GM23338 (cell line): Measurements from ENCODE around the gene MTHFD2L. TPM values are rescaled to one million over a fixed set of nuclear protein-coding genes. Genes with fewer than 3 reads are reported as not detected.

Experiments used
- ATAC-seq: fragments of 200-7000 bp; cut with Tn5 transposase; 3 replicates; pipeline ENCODE4 v1.9.1; 2020
- DNase-seq: peaks from one replicate; pipeline ENCODE4 v3.0.0-alpha.2; 2015; ENCODE audit warnings: low spot score
- H2AFZ ChIP-seq: fragments of 200-600 bp; sonication (generic); 2 replicates; pipeline ENCODE4 v1.8.0; 2016; ENCODE audit warnings: antibody characterized with exemption, mild to moderate bottlenecking, moderate library complexity
- H3F3A ChIP-seq: fragments of 200-600 bp; sonication (generic); replicated peaks from 2 replicates; pipeline ENCODE4 v1.8.0; 2017; ENCODE audit warnings: antibody characterized with exemption, mixed run types, low read depth
- H3K27ac ChIP-seq: fragments of 200-600 bp; sonication (generic); 2 replicates; pipeline ENCODE4 v1.6.1; 2016; ENCODE audit warnings: low read depth
- H3K27me3 ChIP-seq: fragments of 200-600 bp; sonication (generic); 2 replicates; pipeline ENCODE4 v1.8.0; 2016; ENCODE audit warnings: mild to moderate bottlenecking, mixed run types, moderate library complexity; ENCODE audit not compliant: insufficient read depth
- H3K36me3 ChIP-seq: fragments of 200-600 bp; sonication (generic); 2 replicates; pipeline ENCODE4 v1.8.0; 2016; ENCODE audit warnings: mild to moderate bottlenecking; ENCODE audit not compliant: insufficient read depth
- H3K4me1 ChIP-seq: fragments of 200-600 bp; sonication (generic); 2 replicates; pipeline ENCODE4 v1.8.0; 2016; ENCODE audit warnings: mild to moderate bottlenecking, moderate library complexity; ENCODE audit not compliant: insufficient read depth
- H3K4me2 ChIP-seq: fragments of 200-600 bp; sonication (generic); 2 replicates; pipeline ENCODE4 v1.7.1; 2017; ENCODE audit warnings: mixed run types
- H3K4me3 ChIP-seq: fragments of 200-600 bp; sonication (generic); 2 replicates; pipeline ENCODE4 v1.6.1; 2016; ENCODE audit warnings: mixed run types
- H3K79me2 ChIP-seq: fragments of 200-600 bp; sonication (generic); replicated peaks from 2 replicates; pipeline ENCODE4 v1.8.0; 2017; ENCODE audit warnings: mild to moderate bottlenecking; ENCODE audit not compliant: insufficient read depth
- H3K9me2 ChIP-seq: fragments of 200-600 bp; sonication (generic); 2 replicates; pipeline ENCODE4 v1.8.0; 2017; ENCODE audit not compliant: insufficient read depth
- H4K20me1 ChIP-seq: fragments of 200-600 bp; sonication (generic); replicated peaks from 2 replicates; pipeline ENCODE4 v1.8.0; 2017; ENCODE audit warnings: mild to moderate bottlenecking; ENCODE audit not compliant: insufficient read depth
- H3K27ac Mint-ChIP-seq: 2 replicates; pipeline ENCODE4 v1.8.0; 2020; ENCODE audit warnings: inconsistent platforms, mild to moderate bottlenecking, moderate library complexity, mixed read lengths
- H3K27me3 Mint-ChIP-seq: 3 replicates; pipeline ENCODE4 v1.8.0; 2022; ENCODE audit warnings: low read depth, mild to moderate bottlenecking, moderate library complexity, mixed read lengths, inconsistent platforms; ENCODE audit not compliant: insufficient read depth, poor library complexity
- H3K36me3 Mint-ChIP-seq: 3 replicates; pipeline ENCODE4 v1.8.0; 2021; ENCODE audit warnings: low read depth, mild to moderate bottlenecking, inconsistent platforms, moderate library complexity, mixed read lengths
- H3K4me1 Mint-ChIP-seq: 3 replicates; pipeline ENCODE4 v1.8.0; 2020; ENCODE audit warnings: mild to moderate bottlenecking, inconsistent platforms, mixed read lengths
- H3K4me3 Mint-ChIP-seq: 3 replicates; pipeline ENCODE4 v1.8.0; 2021; ENCODE audit warnings: moderate library complexity, mild to moderate bottlenecking, inconsistent platforms, mixed read lengths
- H3K9me3 Mint-ChIP-seq: 3 replicates; pipeline ENCODE4 v1.8.0; 2020; ENCODE audit warnings: moderate library complexity, mild to moderate bottlenecking, inconsistent platforms, mixed read lengths
- CTCF ChIP-seq, 2 experiments: fragments of 200-600 bp in 1 of 2; sonication (generic) in 1 of 2; conservative IDR thresholded peaks; 2 replicates each; pipeline versions ENCODE4 v1.5.1 to v1.6.1; 2016 to 2017; ENCODE audit warnings: antibody characterized with exemption in 2 of 2, low read depth in 2 of 2, mild to moderate bottlenecking in 2 of 2, moderate library complexity in 1 of 2
- EZH2 ChIP-seq: fragments of 200-600 bp; sonication (generic); IDR thresholded peaks from one replicate; pipeline ENCODE4 v1.8.0; 2017; ENCODE audit warnings: antibody characterized with exemption, mild to moderate bottlenecking, low read depth; ENCODE audit not compliant: unreplicated experiment
- EZH2phosphoT487 ChIP-seq: fragments of 200-600 bp; sonication (generic); IDR thresholded peaks from one replicate; pipeline ENCODE4 v1.8.1; 2018; ENCODE audit warnings: antibody characterized with exemption; ENCODE audit not compliant: unreplicated experiment
- JUNB ChIP-seq: IDR thresholded peaks from one replicate; pipeline ENCODE4 v1.6.1; 2016; ENCODE audit warnings: antibody characterized with exemption; ENCODE audit not compliant: unreplicated experiment
- NANOG ChIP-seq: IDR thresholded peaks from 2 replicates; pipeline ENCODE4 v1.6.1; 2016; ENCODE audit warnings: antibody characterized with exemption, borderline replicate concordance
- STAT1 ChIP-seq: IDR thresholded peaks from one replicate; pipeline ENCODE4 v1.6.1; 2016; ENCODE audit warnings: antibody characterized with exemption; ENCODE audit not compliant: unreplicated experiment
- ZNF114 ChIP-seq: fragments of 250-450 bp; sonication (Bioruptor Pico); IDR thresholded peaks from 2 replicates; pipeline ENCODE4 v1.5.0; 2020; ENCODE audit warnings: mild to moderate bottlenecking, moderate library complexity
- ZNF331 ChIP-seq: fragments of 250-450 bp; sonication (Bioruptor Pico); IDR thresholded peaks from 2 replicates; pipeline ENCODE4 v1.5.0; 2020; ENCODE audit warnings: low read depth, mild to moderate bottlenecking, moderate library complexity
- polyA plus RNA-seq: library from polyadenylated mRNA; unstranded; fragments of >200 nt; fragmentation: Nextera tagmentation; extraction: Ambion mirVana; gene quantifications from 2 replicates; pipeline ENCODE4 v1.2.1, GENCODE V29; 2016
- total RNA-seq: library from RNA; depleted of rRNA; stranded (reverse); fragments of >200 nt; shearing (Covaris generic); gene quantifications from 2 replicates; pipeline ENCODE4 v1.2.3, GENCODE V29; 2014
- TF ChIP-seq, protein P1 (sequence below): IDR thresholded peaks from 2 replicates; pipeline ENCODE4 v1.6.1; 2016; ENCODE audit warnings: antibody characterized with exemption
- TF ChIP-seq, protein P2 (sequence below): IDR thresholded peaks from one replicate; pipeline ENCODE4 v1.6.1; 2018; ENCODE audit warnings: antibody characterized with exemption; ENCODE audit not compliant: unreplicated experiment

Gene MTHFD2L
- total and polyA plus RNA-seq, 2 experiments from 2014 or later: 24.4 to 35.7 TPM

GRCh38 chr4:74292111-74292870 is 134.4 kb downstream of the MTHFD2L start:
- H3K27me3 ChIP-seq: no peaks in the 10 kb centered on the region
- H3K4me2 ChIP-seq: no peak overlapping the region
- Mint-ChIP-seq H3K9me3 (no peaks in the 10 kb centered on the region), H3K4me3 (no peak overlapping the region), H3K27me3 (no peaks in the 10 kb centered on the region), H3K36me3 (no peaks in the 10 kb centered on the region), H3K4me1 (no peaks in the 10 kb centered on the region), H3K27ac (no peak overlapping the region)
- H3K4me1 ChIP-seq: no peaks in the 10 kb centered on the region
- H3F3A ChIP-seq: no peaks in the 10 kb centered on the region
- TF ChIP-seq CTCF (conservative IDR thresholded peaks at IDR 0.05; ENCODE audit: low read depth in 2 of 2) (no peak), EZH2 (no peak), ZNF331 (CRISPR knock-in tag) (no peak), EZH2phosphoT487 (no peak), STAT1 (no peak), ZNF114 (CRISPR knock-in tag) (no peak), JUNB (no peak), NANOG (no peak)
- TF ChIP-seq, protein P1, sequence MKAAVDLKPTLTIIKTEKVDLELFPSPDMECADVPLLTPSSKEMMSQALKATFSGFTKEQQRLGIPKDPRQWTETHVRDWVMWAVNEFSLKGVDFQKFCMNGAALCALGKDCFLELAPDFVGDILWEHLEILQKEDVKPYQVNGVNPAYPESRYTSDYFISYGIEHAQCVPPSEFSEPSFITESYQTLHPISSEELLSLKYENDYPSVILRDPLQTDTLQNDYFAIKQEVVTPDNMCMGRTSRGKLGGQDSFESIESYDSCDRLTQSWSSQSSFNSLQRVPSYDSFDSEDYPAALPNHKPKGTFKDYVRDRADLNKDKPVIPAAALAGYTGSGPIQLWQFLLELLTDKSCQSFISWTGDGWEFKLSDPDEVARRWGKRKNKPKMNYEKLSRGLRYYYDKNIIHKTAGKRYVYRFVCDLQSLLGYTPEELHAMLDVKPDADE: no peak
- TF ChIP-seq, protein P2, sequence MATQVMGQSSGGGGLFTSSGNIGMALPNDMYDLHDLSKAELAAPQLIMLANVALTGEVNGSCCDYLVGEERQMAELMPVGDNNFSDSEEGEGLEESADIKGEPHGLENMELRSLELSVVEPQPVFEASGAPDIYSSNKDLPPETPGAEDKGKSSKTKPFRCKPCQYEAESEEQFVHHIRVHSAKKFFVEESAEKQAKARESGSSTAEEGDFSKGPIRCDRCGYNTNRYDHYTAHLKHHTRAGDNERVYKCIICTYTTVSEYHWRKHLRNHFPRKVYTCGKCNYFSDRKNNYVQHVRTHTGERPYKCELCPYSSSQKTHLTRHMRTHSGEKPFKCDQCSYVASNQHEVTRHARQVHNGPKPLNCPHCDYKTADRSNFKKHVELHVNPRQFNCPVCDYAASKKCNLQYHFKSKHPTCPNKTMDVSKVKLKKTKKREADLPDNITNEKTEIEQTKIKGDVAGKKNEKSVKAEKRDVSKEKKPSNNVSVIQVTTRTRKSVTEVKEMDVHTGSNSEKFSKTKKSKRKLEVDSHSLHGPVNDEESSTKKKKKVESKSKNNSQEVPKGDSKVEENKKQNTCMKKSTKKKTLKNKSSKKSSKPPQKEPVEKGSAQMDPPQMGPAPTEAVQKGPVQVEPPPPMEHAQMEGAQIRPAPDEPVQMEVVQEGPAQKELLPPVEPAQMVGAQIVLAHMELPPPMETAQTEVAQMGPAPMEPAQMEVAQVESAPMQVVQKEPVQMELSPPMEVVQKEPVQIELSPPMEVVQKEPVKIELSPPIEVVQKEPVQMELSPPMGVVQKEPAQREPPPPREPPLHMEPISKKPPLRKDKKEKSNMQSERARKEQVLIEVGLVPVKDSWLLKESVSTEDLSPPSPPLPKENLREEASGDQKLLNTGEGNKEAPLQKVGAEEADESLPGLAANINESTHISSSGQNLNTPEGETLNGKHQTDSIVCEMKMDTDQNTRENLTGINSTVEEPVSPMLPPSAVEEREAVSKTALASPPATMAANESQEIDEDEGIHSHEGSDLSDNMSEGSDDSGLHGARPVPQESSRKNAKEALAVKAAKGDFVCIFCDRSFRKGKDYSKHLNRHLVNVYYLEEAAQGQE: no peak
- H3K4me3 ChIP-seq: no peak overlapping the region
- H3K36me3 ChIP-seq: no peaks in the 10 kb centered on the region
- ATAC-seq: no peak
- no peak for DNase-seq
- no peaks in the 10 kb centered on the region for H3K9me2 ChIP-seq
- no peaks in the 10 kb centered on the region for H4K20me1 ChIP-seq
- H2AFZ ChIP-seq: no peak overlapping the region
- no peak overlapping the region for H3K27ac ChIP-seq
- no peaks in the 10 kb centered on the region for H3K79me2 ChIP-seq
